ENCODE measurements around the gene PADI3.

PADI3 gene

DNA sequence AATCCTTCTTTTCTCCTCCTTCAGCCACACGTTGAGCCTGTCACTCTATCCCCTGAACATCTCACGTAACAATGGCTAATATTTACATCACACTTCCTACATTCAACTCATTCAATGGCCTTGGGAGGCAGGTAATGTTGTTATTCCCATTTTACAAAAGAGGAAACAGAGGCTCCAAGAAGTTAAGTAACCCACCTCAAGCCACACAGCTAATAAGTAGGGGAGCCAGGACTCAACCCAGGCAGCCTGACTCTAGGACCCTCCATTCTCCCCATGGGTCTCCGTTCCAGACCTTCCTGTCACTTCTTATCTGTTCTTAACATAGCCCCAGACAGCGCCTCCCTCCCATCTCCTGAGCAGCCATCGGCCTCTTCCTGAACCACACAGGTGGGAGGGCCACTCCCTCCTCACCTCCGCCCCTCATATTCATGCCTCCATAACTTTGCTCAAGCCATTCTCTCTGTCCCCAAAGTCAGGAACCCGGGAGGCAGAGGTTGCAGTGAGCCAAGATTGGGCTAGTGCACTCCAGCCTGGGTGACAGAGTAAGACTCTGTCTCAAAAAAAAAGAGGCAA, 61.3 kb downstream of the PADI3 start:
- no peak for DNase-seq (ENCODE audit: extremely low spot score)
- POLR2A ChIA-PET: no interaction called here
- CTCF ChIA-PET: interaction anchor here (1.3 kb wide), 1 partner anchor 10 kb away, joined by 3 read pairs; no protein-coding TSS in a partner anchor
- TF ChIP-seq, protein P1, sequence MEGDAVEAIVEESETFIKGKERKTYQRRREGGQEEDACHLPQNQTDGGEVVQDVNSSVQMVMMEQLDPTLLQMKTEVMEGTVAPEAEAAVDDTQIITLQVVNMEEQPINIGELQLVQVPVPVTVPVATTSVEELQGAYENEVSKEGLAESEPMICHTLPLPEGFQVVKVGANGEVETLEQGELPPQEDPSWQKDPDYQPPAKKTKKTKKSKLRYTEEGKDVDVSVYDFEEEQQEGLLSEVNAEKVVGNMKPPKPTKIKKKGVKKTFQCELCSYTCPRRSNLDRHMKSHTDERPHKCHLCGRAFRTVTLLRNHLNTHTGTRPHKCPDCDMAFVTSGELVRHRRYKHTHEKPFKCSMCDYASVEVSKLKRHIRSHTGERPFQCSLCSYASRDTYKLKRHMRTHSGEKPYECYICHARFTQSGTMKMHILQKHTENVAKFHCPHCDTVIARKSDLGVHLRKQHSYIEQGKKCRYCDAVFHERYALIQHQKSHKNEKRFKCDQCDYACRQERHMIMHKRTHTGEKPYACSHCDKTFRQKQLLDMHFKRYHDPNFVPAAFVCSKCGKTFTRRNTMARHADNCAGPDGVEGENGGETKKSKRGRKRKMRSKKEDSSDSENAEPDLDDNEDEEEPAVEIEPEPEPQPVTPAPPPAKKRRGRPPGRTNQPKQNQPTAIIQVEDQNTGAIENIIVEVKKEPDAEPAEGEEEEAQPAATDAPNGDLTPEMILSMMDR (IDR thresholded peaks at IDR 0.05; ENCODE audit: control extremely low read depth, extremely low read depth, low read depth, missing control alignments): no peak

DNA sequence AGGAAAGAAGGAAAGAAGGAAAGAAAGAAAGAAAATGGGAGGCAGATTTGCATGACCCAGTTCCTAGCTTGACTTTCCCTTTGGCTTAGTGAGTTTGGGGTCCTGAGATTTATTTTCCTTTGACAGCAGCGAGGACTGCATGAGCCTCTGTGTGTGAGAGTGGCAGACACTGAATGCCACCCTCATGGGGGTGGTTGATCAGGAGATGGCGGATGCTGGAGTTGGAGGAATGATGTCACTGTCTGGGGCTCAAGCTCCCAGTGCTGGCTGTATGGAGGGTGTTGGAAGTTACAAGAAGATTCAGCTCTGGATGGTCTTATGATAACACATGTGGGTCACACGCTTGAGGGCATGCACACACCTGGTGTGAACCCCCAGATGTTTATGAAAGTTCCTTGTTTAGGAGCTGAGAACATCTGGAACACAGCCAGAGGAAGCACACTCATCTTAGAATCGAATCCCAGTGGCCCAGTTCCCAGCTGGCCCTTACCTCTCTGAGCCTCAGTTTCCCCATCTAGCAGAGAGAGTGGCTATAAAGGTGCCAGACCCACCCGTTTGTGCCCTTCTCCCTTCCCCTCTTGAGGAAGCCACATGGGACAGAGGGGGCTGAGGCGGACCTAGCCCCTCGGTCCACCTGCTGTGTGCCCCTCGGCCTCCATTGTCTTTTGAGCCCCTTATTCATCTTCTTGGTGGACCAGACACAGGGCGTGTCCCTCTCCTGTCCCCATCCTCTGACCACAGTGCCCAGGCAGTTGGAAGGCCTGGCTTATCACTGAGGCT, 64.8 kb downstream of the PADI3 start:
- TF ChIP-seq, protein P1 (IDR thresholded peaks at IDR 0.05; ENCODE audit: control extremely low read depth, extremely low read depth, low read depth, missing control alignments): no peak
- no peak for DNase-seq (ENCODE audit: extremely low spot score)
- ChIA-PET CTCF (no interaction called here), POLR2A (interaction anchor here (0.6 kb wide), 1 partner anchor 165 kb away, joined by 5 read pairs; no protein-coding TSS in a partner anchor)

DNA sequence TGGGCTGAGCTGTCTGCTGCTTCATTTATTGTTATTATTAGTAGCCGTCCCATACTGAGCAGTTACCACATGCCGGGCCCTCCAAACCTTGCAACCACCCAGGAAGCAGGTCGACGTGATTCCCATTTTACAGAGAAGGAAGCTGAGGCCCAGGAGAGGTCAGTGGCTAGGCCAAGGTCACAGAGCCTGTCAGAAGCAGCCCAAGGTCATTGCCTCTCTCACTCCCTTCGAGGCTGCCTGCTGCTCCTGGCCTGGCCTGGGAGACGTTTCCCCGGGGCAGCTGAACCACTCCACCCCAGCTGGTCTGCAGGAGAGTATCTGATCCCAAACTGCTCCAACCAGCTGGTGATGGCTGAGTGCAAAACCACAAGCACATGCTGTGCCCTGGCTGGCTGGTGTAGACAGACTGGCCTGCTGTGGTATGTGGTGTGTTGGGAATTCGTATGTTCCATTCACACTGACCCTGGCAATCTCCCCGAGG, 65.6 kb downstream of the PADI3 start:
- TF ChIP-seq, protein P1 (IDR thresholded peaks at IDR 0.05; ENCODE audit: control extremely low read depth, extremely low read depth, low read depth, missing control alignments): no peak
- CTCF ChIA-PET: no interaction called here
- no peak for DNase-seq (ENCODE audit: extremely low spot score)
- POLR2A ChIA-PET: no interaction called here

DNA sequence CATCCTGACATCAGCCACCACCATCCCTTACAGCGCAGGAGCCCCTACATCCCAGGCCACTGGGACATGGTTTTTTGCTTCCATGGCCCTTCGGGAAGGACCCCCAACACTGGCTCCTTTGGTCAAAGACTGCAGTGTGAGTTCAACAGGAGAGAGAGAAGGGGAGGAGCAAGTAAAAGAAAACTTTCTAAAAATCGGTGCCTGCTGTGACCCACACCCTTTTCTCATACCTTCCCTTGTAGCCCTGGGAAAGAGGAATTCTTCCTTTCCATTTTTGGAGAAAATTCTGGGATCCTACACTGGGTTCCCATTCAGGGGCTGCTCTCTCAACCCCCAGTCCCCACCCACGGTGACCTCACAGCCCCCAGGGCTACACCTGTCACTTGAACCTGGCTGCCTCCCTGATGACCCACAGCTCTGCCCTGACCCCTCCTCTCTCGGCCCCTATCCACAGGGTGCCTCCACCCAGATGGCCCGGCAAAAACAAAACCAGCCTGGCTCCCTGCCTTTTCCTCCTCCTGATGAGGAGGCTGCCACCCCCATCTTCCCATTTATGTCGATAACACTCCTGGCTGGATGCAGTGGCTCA, 66.7 kb downstream of the PADI3 start:
- ChIA-PET CTCF (no interaction called here), POLR2A (no interaction called here)
- DNase-seq (ENCODE audit: extremely low spot score): no peak
- TF ChIP-seq, protein P1 (IDR thresholded peaks at IDR 0.05; ENCODE audit: control extremely low read depth, extremely low read depth, low read depth, missing control alignments): no peak

DNA sequence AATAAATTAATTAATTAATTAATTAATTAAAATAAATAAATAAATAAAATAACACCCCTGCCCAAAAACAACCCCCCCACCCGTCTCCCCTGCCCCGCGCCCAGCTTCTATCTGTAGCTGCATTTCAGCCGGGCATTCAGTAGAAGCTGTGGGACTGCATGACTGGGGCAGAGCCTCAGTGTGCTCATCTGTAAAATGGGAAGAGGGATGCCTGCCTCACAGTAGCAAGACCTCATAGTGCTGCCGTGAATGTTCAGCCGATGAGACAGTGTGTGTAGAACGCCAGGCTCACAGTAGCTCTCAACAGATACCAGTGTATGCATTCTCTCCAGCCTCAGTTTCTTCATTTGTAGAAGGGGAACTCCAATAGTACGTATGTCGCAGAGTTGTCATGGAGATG, 67.8 kb downstream of the PADI3 start:
- TF ChIP-seq, protein P1 (IDR thresholded peaks at IDR 0.05; ENCODE audit: control extremely low read depth, extremely low read depth, low read depth, missing control alignments): no peak
- no peak for DNase-seq (ENCODE audit: extremely low spot score)
- POLR2A ChIA-PET: no interaction called here
- CTCF ChIA-PET: no interaction called here

DNA sequence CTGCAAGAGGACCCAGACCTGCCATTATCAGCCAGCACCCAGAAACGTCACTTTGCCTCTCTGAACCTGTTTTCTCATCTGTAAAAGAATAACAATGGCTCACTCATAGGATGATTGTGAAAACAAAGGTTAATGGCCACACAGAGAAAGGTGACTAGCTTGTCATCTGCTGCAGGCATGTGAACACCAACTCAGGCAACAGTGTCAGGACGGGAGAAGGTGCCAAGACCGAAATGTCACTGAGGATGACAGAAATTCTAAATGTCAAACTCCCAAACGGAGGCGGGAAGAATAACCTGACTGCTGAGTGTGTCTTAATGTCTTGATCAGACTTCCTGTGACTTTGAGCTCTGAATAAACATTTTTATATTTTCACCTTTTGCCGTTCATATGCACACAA, 69.4 kb downstream of the PADI3 start:
- TF ChIP-seq, protein P1 (IDR thresholded peaks at IDR 0.05; ENCODE audit: control extremely low read depth, extremely low read depth, low read depth, missing control alignments): no peak
- DNase-seq (ENCODE audit: extremely low spot score): no peak
- ChIA-PET CTCF (interaction anchor here (1.2 kb wide), 1 partner anchor 192 kb away, joined by 3 read pairs; no protein-coding TSS in a partner anchor), POLR2A (no interaction called here)
